ENCODE measurements around the gene SH3GL1. TPM values are rescaled to one million over a fixed set of nuclear protein-coding genes. Genes with fewer than 3 reads are reported as not detected.

SH3GL1 gene
- total RNA-seq, 1 donor from 2014 or later, result 128 TPM

- H3K36me3 Mint-ChIP-seq (ENCODE audit: low read depth, unreplicated experiment), result peaks cover 3% of the 10 kb centered on the region
- no peaks in the 10 kb centered on the region for H3K9me3 Mint-ChIP-seq (ENCODE audit: unreplicated experiment)
- H3K4me1 Mint-ChIP-seq (ENCODE audit: unreplicated experiment), result peaks cover 46% of the 10 kb centered on the region
- DNase-seq (ENCODE audit: low spot score), result no peak
- peaks cover 18% of the 10 kb centered on the region for H3K27me3 Mint-ChIP-seq (ENCODE audit: unreplicated experiment)
- TF ChIP-seq CTCF (IDR thresholded peaks at IDR 0.05; ENCODE audit: unreplicated experiment), result no peak
- H3K27ac Mint-ChIP-seq (ENCODE audit: unreplicated experiment), result peak overlapping the region; percentile 44
- H3K4me3 Mint-ChIP-seq (ENCODE audit: unreplicated experiment), result no peak overlapping the region
Measured at GRCh38 chr19:4388337-4389063, 11.8 kb downstream of the SH3GL1 start.

- no peaks in the 10 kb centered on the region for H3K9me3 Mint-ChIP-seq (ENCODE audit: unreplicated experiment)
- H3K4me3 Mint-ChIP-seq (ENCODE audit: unreplicated experiment), result no peak overlapping the region
- H3K36me3 Mint-ChIP-seq (ENCODE audit: low read depth, unreplicated experiment), result peaks cover 6% of the 10 kb centered on the region
- H3K4me1 Mint-ChIP-seq (ENCODE audit: unreplicated experiment), result peaks cover 35% of the 10 kb centered on the region
- no peak for DNase-seq (ENCODE audit: low spot score)
- peaks cover 20% of the 10 kb centered on the region for H3K27me3 Mint-ChIP-seq (ENCODE audit: unreplicated experiment)
- TF ChIP-seq CTCF (IDR thresholded peaks at IDR 0.05; ENCODE audit: unreplicated experiment), result peak; percentile 41
- no peak overlapping the region for H3K27ac Mint-ChIP-seq (ENCODE audit: unreplicated experiment)
Measured at GRCh38 chr19:4386041-4386782, 14.1 kb downstream of the SH3GL1 start.

- H3K4me1 Mint-ChIP-seq (ENCODE audit: unreplicated experiment), result peaks cover 35% of the 10 kb centered on the region
- no peaks in the 10 kb centered on the region for H3K9me3 Mint-ChIP-seq (ENCODE audit: unreplicated experiment)
- H3K27ac Mint-ChIP-seq (ENCODE audit: unreplicated experiment), result no peak overlapping the region
- peaks cover 9% of the 10 kb centered on the region for H3K36me3 Mint-ChIP-seq (ENCODE audit: low read depth, unreplicated experiment)
- H3K4me3 Mint-ChIP-seq (ENCODE audit: unreplicated experiment), result no peak overlapping the region
- no peak for DNase-seq (ENCODE audit: low spot score)
- peaks cover 21% of the 10 kb centered on the region for H3K27me3 Mint-ChIP-seq (ENCODE audit: unreplicated experiment)
- no peak for TF ChIP-seq CTCF (IDR thresholded peaks at IDR 0.05; ENCODE audit: unreplicated experiment)
Measured at GRCh38 chr19:4385291-4386040, 14.9 kb downstream of the SH3GL1 start.

GRCh38 chr19:4380254-4380727, 20.1 kb downstream of the SH3GL1 start:
- Mint-ChIP-seq H3K36me3 (ENCODE audit: low read depth, unreplicated experiment) (peaks cover 11% of the 10 kb centered on the region), H3K27me3 (ENCODE audit: unreplicated experiment) (peaks cover 12% of the 10 kb centered on the region)

More at GRCh38 chr19:4380254-4380727, 20.1 kb downstream of the SH3GL1 start:
- TF ChIP-seq CTCF (IDR thresholded peaks at IDR 0.05; ENCODE audit: unreplicated experiment), result no peak
- H3K4me1 Mint-ChIP-seq (ENCODE audit: unreplicated experiment), result peaks cover 31% of the 10 kb centered on the region
- DNase-seq (ENCODE audit: low spot score), result no peak
- peak overlapping the region; percentile 86 for H3K27ac Mint-ChIP-seq (ENCODE audit: unreplicated experiment)
- H3K4me3 Mint-ChIP-seq (ENCODE audit: unreplicated experiment), result peak overlapping the region; percentile 15
- H3K9me3 Mint-ChIP-seq (ENCODE audit: unreplicated experiment), result no peaks in the 10 kb centered on the region
